Endothelial cell of umbilical vein (primary cell): ENCODE results near the gene ALK. TPM values are rescaled to one million over a fixed set of nuclear protein-coding genes. Genes with fewer than 3 reads are reported as not detected.

Source experiments
- BruUV-seq: library from RNA; stranded (reverse); fragments of 400-500 nt; replicated peaks from 2 replicates; lab custom pipeline; 2021; lab: Mats Ljungman, UMichigan
- CTCF ChIA-PET: fragments of 300-600, 350-600 bp; sonication (Branson Sonifier 250); formaldehyde crosslinking; loops from one replicate; lab custom pipeline; 2021; ENCODE audit warnings: antibody characterized with exemption, inconsistent platforms; lab: Charles Lee
- POLR2A ChIA-PET: fragments of 300-600, 350-600 bp; sonication (Branson Sonifier 250); formaldehyde crosslinking; loops from one replicate; lab custom pipeline; 2021; ENCODE audit warnings: antibody characterized with exemption, inconsistent platforms; lab: Charles Lee
- DNase-seq: peaks from one replicate; pipeline ENCODE4 v3.0.0-alpha.2; 2011; ENCODE audit warnings: low read depth, low spot score
- FAIRE-seq: peaks from 2 replicates; lab custom pipeline; 2011; peaks lifted over from hg19 to GRCh38; lab: Jason Lieb, UNC
- H2AFZ ChIP-seq: 2 replicates; pipeline ENCODE4 v1.6.0; 2012; ENCODE audit warnings: low read depth, low read length, control low read depth, inconsistent platforms
- H3K27ac ChIP-seq: 2 replicates; pipeline ENCODE4 v1.5.1; 2011; ENCODE audit warnings: low read depth, mild to moderate bottlenecking, control low read depth, low read length, moderate library complexity; ENCODE audit not compliant: insufficient read depth
- H3K27me3 ChIP-seq, 2 experiments: 2 replicates each; pipeline versions ENCODE4 v1.6.0 to v1.6.1; 2011; ENCODE audit warnings: low read length in 2 of 2, mixed read lengths in 1 of 2; ENCODE audit not compliant: control insufficient read depth in 2 of 2, insufficient read depth in 2 of 2
- H3K36me3 ChIP-seq, 2 experiments: 2 replicates in 1 of 2; 3 replicates in 1 of 2; pipeline ENCODE4 v1.5.1; 2011; ENCODE audit warnings: low read length in 2 of 2, mild to moderate bottlenecking in 1 of 2, moderate library complexity in 1 of 2; ENCODE audit not compliant: control insufficient read depth in 2 of 2, insufficient read depth in 2 of 2; ENCODE audit errors: extremely low read depth in 1 of 2
- H3K4me1 ChIP-seq: 3 replicates; pipeline ENCODE4 v1.5.1; 2011; ENCODE audit warnings: mild to moderate bottlenecking, low read length; ENCODE audit not compliant: control insufficient read depth, insufficient read depth; ENCODE audit errors: extremely low read depth
- H3K4me2 ChIP-seq: 2 replicates; pipeline ENCODE4 v1.6.1; 2011; ENCODE audit warnings: low read length, control low read depth, mixed read lengths; ENCODE audit not compliant: insufficient read depth
- H3K4me3 ChIP-seq, 3 experiments: fragments of 200-600 bp in 1 of 3; sonication (generic), shearing (Covaris generic) in 1 of 3; replicated peaks in 1 of 3; 2 replicates each; pipeline ENCODE4 v1.5.1; 2011 to 2016; ENCODE audit warnings: control low read depth in 3 of 3, low read length in 3 of 3, mild to moderate bottlenecking in 2 of 3, inconsistent platforms in 1 of 3, low read depth in 1 of 3, moderate library complexity in 1 of 3; ENCODE audit not compliant: insufficient read depth in 1 of 3
- H3K79me2 ChIP-seq: 2 replicates; pipeline ENCODE4 v1.6.0; 2012; ENCODE audit warnings: low read length, inconsistent platforms; ENCODE audit not compliant: control insufficient read depth, insufficient read depth
- H3K9ac ChIP-seq: replicated peaks from 2 replicates; pipeline ENCODE3; 2011; ENCODE audit warnings: low read length, control low read depth; ENCODE audit not compliant: insufficient read depth; ENCODE audit errors: extremely low read depth
- H3K9me1 ChIP-seq: replicated peaks from 3 replicates; pipeline ENCODE4 v1.6.0; 2011; ENCODE audit warnings: mild to moderate bottlenecking, low read length; ENCODE audit not compliant: control insufficient read depth, insufficient read depth; ENCODE audit errors: extremely low read depth
- H3K9me3 ChIP-seq: replicated peaks from 2 replicates; pipeline ENCODE4 v1.5.1; 2012; ENCODE audit warnings: low read length, inconsistent platforms; ENCODE audit not compliant: control insufficient read depth, insufficient read depth
- H4K20me1 ChIP-seq: replicated peaks from 2 replicates; pipeline ENCODE3; 2011; ENCODE audit warnings: mild to moderate bottlenecking, low read length; ENCODE audit not compliant: control insufficient read depth, insufficient read depth; ENCODE audit errors: extremely low read depth
- CTCF ChIP-seq, 2 donors: IDR thresholded peaks; 1 replicate in 1 of 2; 2 replicates in 1 of 2; pipeline ENCODE4 v1.5.1; 2011; ENCODE audit warnings: low read length in 2 of 2, mild to moderate bottlenecking in 2 of 2, moderate library complexity in 2 of 2, control low read depth in 1 of 2, inconsistent platforms in 1 of 2, low read depth in 1 of 2; ENCODE audit not compliant: insufficient read depth in 1 of 2; ENCODE audit errors: extremely low read depth in 1 of 2
- EZH2 ChIP-seq: IDR thresholded peaks from 2 replicates; pipeline ENCODE4 v1.6.1; 2012; ENCODE audit warnings: borderline replicate concordance, low read depth, mild to moderate bottlenecking, moderate library complexity, low read length, inconsistent platforms; ENCODE audit not compliant: severe bottlenecking
- FOS ChIP-seq: IDR thresholded peaks from 2 replicates; pipeline ENCODE4 v1.6.1; 2011; ENCODE audit warnings: mild to moderate bottlenecking, low read length, moderate library complexity, borderline replicate concordance; ENCODE audit not compliant: insufficient read depth
- GATA2 ChIP-seq: IDR thresholded peaks from 2 replicates; pipeline ENCODE4 v1.7.0; 2011; ENCODE audit warnings: low read depth, mild to moderate bottlenecking, moderate library complexity, mixed read lengths, low read length; ENCODE audit not compliant: insufficient read length, insufficient read depth
- JUN ChIP-seq: IDR thresholded peaks from 2 replicates; pipeline ENCODE4 v1.6.1; 2011; ENCODE audit warnings: borderline replicate concordance, low read depth; ENCODE audit not compliant: insufficient read length, insufficient read depth
- MAX ChIP-seq: IDR thresholded peaks from 2 replicates; pipeline ENCODE4 v1.6.1; 2011; ENCODE audit not compliant: insufficient read depth, insufficient read length
- MYC ChIP-seq: IDR thresholded peaks from one replicate; pipeline ENCODE4 v1.6.1; 2011; ENCODE audit warnings: mild to moderate bottlenecking, low read depth, low read length
- POLR2A ChIP-seq: IDR thresholded peaks from 2 replicates; pipeline ENCODE4 v1.6.1; 2012; ENCODE audit warnings: low read depth, mild to moderate bottlenecking, control low read depth, low read length
- POLR2AphosphoS5 ChIP-seq: IDR thresholded peaks from 2 replicates; pipeline ENCODE4 v1.6.1; 2012; ENCODE audit warnings: low read depth, mild to moderate bottlenecking, control low read depth, low read length, moderate library complexity; ENCODE audit not compliant: insufficient read depth
- dilution Hi-C: fragments of 300-500 bp; cut with MboI; formaldehyde crosslinking; loops from one replicate; pipeline ENCODE4 v1.15.0; 2019; ENCODE audit warnings: low sequenced_read_pairs; ENCODE audit not compliant: extremely low pct_ligation_motif_present
- intact Hi-C: fragments of 100-400 bp; cut with micrococcal nuclease; formaldehyde crosslinking; loops from one replicate; pipeline ENCODE4 v1.10.0; 2022
- polyA plus RNA-seq, 4 experiments: library from polyadenylated mRNA; depleted of rRNA in 3 of 4; stranded (reverse) in 3 of 4; unstranded in 1 of 4; fragments of >200 nt; gene quantifications; 2 replicates each; pipeline versions ENCODE4 v1.2.1 to v1.2.3, GENCODE V29; 2011 to 2012; ENCODE audit warnings: missing spikeins in 1 of 4
- total RNA-seq: library from RNA; stranded (reverse); gene quantifications from 2 replicates; pipeline ENCODE4 v1.2.3, GENCODE V29; 2021

The ALK gene
- total and polyA plus RNA-seq, 2 donors (not counting 3 experiments of a cell fraction or from before 2014, with no cell fraction given) = not detected

- CTCF ChIA-PET = no interaction called here
Measured at GRCh38 chr2:29620890-29621289, 300.5 kb downstream of the ALK start.

More at GRCh38 chr2:29620890-29621289, 300.5 kb downstream of the ALK start:
- Histone ChIP-seq H3K4me2 (no peak overlapping the region), H3K79me2 (no peaks in the 10 kb centered on the region), H4K20me1 (no peaks in the 10 kb centered on the region), H3K27ac (no peak overlapping the region), H3K27me3 (no peaks in the 10 kb centered on the region), H3K9ac (no peak overlapping the region), H3K9me3 (peaks cover 2% of the 10 kb centered on the region), H3K4me1 (no peaks in the 10 kb centered on the region), H3K4me3 (no peak overlapping the region), H2AFZ (no peak overlapping the region), H3K9me1 (no peaks in the 10 kb centered on the region), H3K36me3 (no peaks in the 10 kb centered on the region)
- dilution Hi-C loops (no loop called here), intact Hi-C loops (no loop called here)
- FAIRE-seq (no peak), DNase-seq (no peak)
- no peak for TF ChIP-seq POLR2AphosphoS5
- no peak for TF ChIP-seq GATA2
- no peak for TF ChIP-seq JUN
- no peak for TF ChIP-seq MAX
- TF ChIP-seq FOS = no peak
- TF ChIP-seq MYC = no peak
- TF ChIP-seq CTCF (IDR thresholded peaks at IDR 0.05; ENCODE audit: extremely low read depth in 1 of 2, insufficient read depth in 1 of 2, low read depth in 1 of 2, low read length in 2 of 2) = no peak
- no peak for TF ChIP-seq POLR2A
- no peak for TF ChIP-seq EZH2
- POLR2A ChIA-PET = no interaction called here
- no TSS peak for BruUV-seq
